Keratinocyte (primary cell): ENCODE measurements around the gene SCUBE1.

Experiments
- EZH2 ChIP-seq: IDR thresholded peaks from one replicate; pipeline ENCODE4 v1.6.1; 2012; ENCODE audit warnings: inconsistent platforms, mild to moderate bottlenecking, low read length, moderate library complexity
- TF ChIP-seq, protein P1 (sequence below), 3 experiments: IDR thresholded peaks in 1 of 3; conservative IDR thresholded peaks in 1 of 3; optimal IDR thresholded peaks in 1 of 3; 2 replicates in 2 of 3; 3 replicates in 1 of 3; pipeline versions ENCODE3 to v1.5.1; 2011; ENCODE audit warnings: low read length in 3 of 3, mild to moderate bottlenecking in 3 of 3, moderate library complexity in 2 of 3, control low read depth in 1 of 3, inconsistent platforms in 1 of 3; ENCODE audit not compliant: insufficient read depth in 2 of 3; ENCODE audit errors: extremely low read depth in 1 of 3

DNA sequence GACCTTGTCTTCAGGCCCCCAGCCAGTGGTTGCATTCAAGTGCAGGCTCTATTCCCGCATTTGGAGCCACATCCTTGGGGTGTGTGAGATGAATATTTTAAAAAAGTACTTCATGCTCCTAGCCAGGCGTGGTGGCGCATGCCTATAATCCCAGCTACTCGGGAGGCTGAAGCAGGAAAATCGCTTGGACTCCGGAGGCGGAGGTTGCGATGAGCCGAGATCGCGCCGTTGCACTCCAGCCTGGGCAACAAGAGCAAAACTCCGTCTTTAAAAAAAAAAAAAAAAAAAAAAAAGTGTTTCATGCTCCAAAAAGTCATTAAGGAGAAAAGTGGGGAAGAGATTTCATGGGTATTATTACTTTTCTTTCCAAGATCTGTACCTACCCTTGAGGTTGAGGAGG is 18.0 kb downstream of the SCUBE1 start:
- TF ChIP-seq, protein P1, sequence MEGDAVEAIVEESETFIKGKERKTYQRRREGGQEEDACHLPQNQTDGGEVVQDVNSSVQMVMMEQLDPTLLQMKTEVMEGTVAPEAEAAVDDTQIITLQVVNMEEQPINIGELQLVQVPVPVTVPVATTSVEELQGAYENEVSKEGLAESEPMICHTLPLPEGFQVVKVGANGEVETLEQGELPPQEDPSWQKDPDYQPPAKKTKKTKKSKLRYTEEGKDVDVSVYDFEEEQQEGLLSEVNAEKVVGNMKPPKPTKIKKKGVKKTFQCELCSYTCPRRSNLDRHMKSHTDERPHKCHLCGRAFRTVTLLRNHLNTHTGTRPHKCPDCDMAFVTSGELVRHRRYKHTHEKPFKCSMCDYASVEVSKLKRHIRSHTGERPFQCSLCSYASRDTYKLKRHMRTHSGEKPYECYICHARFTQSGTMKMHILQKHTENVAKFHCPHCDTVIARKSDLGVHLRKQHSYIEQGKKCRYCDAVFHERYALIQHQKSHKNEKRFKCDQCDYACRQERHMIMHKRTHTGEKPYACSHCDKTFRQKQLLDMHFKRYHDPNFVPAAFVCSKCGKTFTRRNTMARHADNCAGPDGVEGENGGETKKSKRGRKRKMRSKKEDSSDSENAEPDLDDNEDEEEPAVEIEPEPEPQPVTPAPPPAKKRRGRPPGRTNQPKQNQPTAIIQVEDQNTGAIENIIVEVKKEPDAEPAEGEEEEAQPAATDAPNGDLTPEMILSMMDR (optimal IDR thresholded peaks at IDR 0.05 in 1 of 3, IDR thresholded peaks at IDR 0.05 in 1 of 3, conservative IDR thresholded peaks at IDR 0.05 in 1 of 3; ENCODE audit: extremely low read depth in 1 of 3, insufficient read depth in 2 of 3, low read length in 3 of 3): no peak
- TF ChIP-seq EZH2: no peak
